Stomach (tissue), 4 donors: ENCODE data around the gene ADAD2.
"Not testable (repeated sequence)": the region's sequence is repeated elsewhere in the genome, so short reads cannot be mapped to it uniquely, and the experiment has no call there.

ENCODE experiments used
- EP300 ChIP-seq: sonication (generic); formaldehyde crosslinking; IDR thresholded peaks from one replicate; pipeline ENCODE4 v1.6.1; 2017; ENCODE audit warnings: antibody characterized with exemption
- TF ChIP-seq, protein P1 (sequence below), 7 experiments: fragments of 450-650 bp in 4 of 7; fragments of 200-600 bp in 3 of 7; sonication (generic) in 3 of 7; IDR thresholded peaks; one replicate each; pipeline ENCODE4 v1.5.1; 2016 to 2019; ENCODE audit warnings: antibody characterized with exemption in 7 of 7, control low read depth in 2 of 7, mild to moderate bottlenecking in 1 of 7

DNA sequence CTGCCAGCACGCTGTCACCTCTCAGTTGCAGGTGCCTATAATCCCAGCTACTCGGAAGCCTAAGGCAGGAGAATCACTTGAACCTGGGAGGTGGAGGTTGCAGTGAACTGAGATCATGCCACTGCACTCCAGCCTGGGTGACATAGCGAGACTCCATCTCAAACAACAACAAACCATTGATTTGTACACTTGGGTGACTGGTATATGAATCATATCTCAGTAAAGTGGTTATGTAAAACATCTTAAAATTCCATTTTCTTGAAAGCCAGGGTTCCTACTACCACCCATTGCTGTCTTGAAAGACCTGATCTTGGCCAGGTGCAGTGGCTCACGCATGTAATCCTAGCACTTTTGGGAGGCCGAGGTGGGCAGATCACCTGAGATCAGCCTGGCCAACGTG lies 14.2 kb downstream of the ADAD2 start:
- TF ChIP-seq, protein P1, sequence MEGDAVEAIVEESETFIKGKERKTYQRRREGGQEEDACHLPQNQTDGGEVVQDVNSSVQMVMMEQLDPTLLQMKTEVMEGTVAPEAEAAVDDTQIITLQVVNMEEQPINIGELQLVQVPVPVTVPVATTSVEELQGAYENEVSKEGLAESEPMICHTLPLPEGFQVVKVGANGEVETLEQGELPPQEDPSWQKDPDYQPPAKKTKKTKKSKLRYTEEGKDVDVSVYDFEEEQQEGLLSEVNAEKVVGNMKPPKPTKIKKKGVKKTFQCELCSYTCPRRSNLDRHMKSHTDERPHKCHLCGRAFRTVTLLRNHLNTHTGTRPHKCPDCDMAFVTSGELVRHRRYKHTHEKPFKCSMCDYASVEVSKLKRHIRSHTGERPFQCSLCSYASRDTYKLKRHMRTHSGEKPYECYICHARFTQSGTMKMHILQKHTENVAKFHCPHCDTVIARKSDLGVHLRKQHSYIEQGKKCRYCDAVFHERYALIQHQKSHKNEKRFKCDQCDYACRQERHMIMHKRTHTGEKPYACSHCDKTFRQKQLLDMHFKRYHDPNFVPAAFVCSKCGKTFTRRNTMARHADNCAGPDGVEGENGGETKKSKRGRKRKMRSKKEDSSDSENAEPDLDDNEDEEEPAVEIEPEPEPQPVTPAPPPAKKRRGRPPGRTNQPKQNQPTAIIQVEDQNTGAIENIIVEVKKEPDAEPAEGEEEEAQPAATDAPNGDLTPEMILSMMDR (IDR thresholded peaks at IDR 0.05), result not testable (repeated sequence)
- not testable (repeated sequence) for TF ChIP-seq EP300
